ENCODE measurements around the gene MAST4. TPM values are rescaled to one million over a fixed set of nuclear protein-coding genes. Genes with fewer than 3 reads are reported as not detected.

The MAST4 gene
- total RNA-seq, 4 donors from 2014 or later: 16.2 to 32.8 (median 25.0) TPM

DNA sequence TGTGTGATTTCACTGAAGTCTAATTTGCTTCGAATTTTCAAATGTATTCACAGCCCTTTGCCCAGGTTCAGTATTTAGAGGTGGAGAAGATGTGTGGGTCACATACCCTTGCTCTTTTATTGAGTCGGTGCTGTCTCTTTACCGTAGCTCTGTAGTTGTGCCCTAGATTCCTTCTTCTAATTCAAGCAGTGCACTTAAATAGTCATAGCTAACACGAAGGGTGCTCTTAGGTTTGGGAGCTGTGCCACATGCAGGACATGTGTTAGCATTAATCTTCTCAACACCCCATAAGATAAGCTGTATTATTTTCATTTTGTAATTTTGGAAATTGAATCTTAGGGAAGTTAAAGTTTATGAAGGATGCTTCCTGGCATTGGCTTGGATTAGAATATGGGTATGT is 293.3 kb downstream of the MAST4 start:
- TF ChIP-seq POLR2A (IDR thresholded peaks at IDR 0.05): no peak
- no peak for TF ChIP-seq POLR2AphosphoS5 (IDR thresholded peaks at IDR 0.05)
- TF ChIP-seq EP300 (IDR thresholded peaks at IDR 0.05): no peak
- TF ChIP-seq, protein P1, sequence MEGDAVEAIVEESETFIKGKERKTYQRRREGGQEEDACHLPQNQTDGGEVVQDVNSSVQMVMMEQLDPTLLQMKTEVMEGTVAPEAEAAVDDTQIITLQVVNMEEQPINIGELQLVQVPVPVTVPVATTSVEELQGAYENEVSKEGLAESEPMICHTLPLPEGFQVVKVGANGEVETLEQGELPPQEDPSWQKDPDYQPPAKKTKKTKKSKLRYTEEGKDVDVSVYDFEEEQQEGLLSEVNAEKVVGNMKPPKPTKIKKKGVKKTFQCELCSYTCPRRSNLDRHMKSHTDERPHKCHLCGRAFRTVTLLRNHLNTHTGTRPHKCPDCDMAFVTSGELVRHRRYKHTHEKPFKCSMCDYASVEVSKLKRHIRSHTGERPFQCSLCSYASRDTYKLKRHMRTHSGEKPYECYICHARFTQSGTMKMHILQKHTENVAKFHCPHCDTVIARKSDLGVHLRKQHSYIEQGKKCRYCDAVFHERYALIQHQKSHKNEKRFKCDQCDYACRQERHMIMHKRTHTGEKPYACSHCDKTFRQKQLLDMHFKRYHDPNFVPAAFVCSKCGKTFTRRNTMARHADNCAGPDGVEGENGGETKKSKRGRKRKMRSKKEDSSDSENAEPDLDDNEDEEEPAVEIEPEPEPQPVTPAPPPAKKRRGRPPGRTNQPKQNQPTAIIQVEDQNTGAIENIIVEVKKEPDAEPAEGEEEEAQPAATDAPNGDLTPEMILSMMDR (IDR thresholded peaks at IDR 0.05): no peak
- peaks cover 0 to 17% (median 0%) of the 10 kb centered on the region in 3 donors for H3K4me1 ChIP-seq
- no peaks in the 10 kb centered on the region for H3K9me3 ChIP-seq
- ATAC-seq: no peak
- H3K4me3 ChIP-seq: no peak overlapping the region
- 52 to 73% methylated on average over 4 of the region's 4 CpGs for WGBS, 2 donors (ENCODE audit: low coverage in 1 of 2)
- no peaks in the 10 kb centered on the region for H3K27me3 ChIP-seq
- no peak overlapping the region for H3K27ac ChIP-seq
- H3K36me3 ChIP-seq: no peaks in the 10 kb centered on the region

DNA sequence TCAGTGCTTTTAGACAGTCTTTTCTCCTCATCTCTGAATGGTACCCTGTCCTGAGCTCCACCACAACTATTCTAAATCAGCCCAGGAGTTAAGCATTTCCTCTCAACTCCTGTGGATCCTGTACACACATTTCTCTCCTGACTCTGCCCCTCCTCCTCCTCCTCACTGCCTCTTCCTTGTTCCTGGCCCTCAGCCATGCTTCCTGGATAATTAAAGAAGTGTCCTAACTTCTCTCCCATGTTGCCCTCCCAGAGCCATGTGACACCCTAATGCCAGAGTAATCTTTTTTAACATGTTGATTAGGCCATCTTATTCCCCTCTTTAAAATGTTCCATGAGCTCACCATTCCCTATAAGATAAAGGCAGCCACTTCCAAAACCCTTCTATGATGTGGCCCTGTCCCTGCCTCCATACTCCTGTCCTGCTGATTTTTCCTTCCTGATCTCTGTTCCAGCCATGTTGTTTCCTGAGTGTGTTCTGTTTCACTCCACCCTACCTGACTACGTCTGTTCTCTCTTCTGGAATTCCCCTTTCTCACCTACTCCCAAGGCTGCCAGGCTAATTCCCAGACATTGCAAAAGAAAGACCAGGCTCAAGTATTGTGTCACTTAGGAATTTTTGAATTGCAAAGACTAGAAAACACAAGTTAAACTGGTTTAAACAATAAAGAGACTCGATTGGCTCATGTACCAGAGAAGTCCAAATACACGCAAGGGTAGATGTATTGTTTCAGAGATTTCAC is 295.2 kb downstream of the MAST4 start:
- Histone ChIP-seq H3K4me3 (no peak overlapping the region), H3K27me3 (no peaks in the 10 kb centered on the region), H3K4me1 (peaks cover 0 to 17% (median 0%) of the 10 kb centered on the region in 3 donors), H3K9me3 (no peaks in the 10 kb centered on the region), H3K27ac (no peak overlapping the region), H3K36me3 (no peaks in the 10 kb centered on the region)
- 36 to 44% methylated on average over 3 of the region's 3 CpGs for WGBS, 2 donors (ENCODE audit: low coverage in 1 of 2)
- ATAC-seq: no peak
- TF ChIP-seq, protein P1 (IDR thresholded peaks at IDR 0.05): no peak
- no peak for TF ChIP-seq POLR2A (IDR thresholded peaks at IDR 0.05)
- no peak for TF ChIP-seq POLR2AphosphoS5 (IDR thresholded peaks at IDR 0.05)
- TF ChIP-seq EP300 (IDR thresholded peaks at IDR 0.05): no peak

DNA sequence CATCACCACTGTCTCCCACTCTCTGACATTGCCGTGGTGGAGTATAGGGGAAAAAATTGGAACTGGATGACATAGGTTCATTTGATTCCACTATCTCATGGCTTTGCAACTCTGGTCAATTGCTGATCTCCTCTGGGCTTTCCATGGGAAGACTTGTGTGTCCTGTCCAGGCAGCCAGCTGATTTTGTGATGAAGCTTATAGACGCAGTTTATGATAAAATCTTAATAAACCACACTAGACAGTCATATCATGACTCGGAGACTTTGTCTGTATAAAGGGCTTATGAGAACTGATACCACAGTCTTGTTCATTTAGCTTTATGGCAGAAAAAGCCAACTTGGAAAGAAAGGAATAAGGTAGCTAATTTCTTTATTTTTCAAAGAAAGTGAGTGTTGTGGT is 296.5 kb downstream of the MAST4 start:
- Histone ChIP-seq H3K4me3 (no peak overlapping the region), H3K4me1 (peaks cover 0 to 17% (median 0%) of the 10 kb centered on the region in 3 donors), H3K27ac (no peak overlapping the region), H3K36me3 (no peaks in the 10 kb centered on the region), H3K27me3 (no peaks in the 10 kb centered on the region), H3K9me3 (no peaks in the 10 kb centered on the region)
- WGBS, 2 donors (ENCODE audit: low coverage in 1 of 2): 66 to 89% methylated on average over 3 of the region's 3 CpGs
- no peak for ATAC-seq
- TF ChIP-seq POLR2AphosphoS5 (IDR thresholded peaks at IDR 0.05): no peak
- no peak for TF ChIP-seq EP300 (IDR thresholded peaks at IDR 0.05)
- TF ChIP-seq POLR2A (IDR thresholded peaks at IDR 0.05): no peak
- TF ChIP-seq, protein P1 (IDR thresholded peaks at IDR 0.05): no peak

DNA sequence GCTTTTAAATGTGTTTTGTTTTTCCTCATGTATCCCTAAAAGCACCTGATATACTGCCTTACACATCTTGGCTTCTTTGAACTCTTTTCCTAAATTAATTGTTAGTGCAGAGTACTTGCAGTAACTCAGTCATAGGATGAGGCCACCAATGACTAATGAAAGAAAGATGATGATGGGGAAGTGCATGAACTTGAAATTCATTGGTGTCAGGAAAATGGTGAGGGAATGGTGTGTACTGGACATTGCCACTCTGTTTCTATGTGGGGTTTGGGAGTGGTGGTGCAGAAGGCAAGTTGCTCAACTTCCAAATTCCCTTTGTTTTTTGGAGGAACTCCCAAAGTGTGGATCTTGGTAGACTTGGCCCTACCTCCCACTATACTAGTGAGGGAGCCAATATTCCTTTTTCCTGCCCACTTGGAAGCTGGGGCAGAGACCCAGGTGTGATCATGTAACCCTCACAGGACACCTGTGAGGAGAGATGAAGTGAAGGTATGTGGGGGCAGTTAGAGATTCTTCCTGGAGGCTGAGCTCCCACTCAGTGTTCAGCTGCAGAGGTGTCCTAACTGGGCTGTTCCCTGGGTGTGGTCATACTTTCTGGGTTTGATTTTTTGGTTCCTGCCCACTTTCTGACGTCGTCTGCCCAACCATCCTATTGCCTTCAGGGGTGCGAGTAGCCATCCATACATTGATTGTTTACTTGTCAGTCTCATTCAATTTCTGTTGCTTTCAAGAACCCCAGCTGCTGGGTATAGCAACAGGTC is 298.5 kb downstream of the MAST4 start:
- TF ChIP-seq POLR2AphosphoS5 (IDR thresholded peaks at IDR 0.05) (no peak), POLR2A (IDR thresholded peaks at IDR 0.05) (no peak), EP300 (IDR thresholded peaks at IDR 0.05) (no peak)
- TF ChIP-seq, protein P1 (IDR thresholded peaks at IDR 0.05): no peak
- Histone ChIP-seq H3K27me3 (no peaks in the 10 kb centered on the region), H3K27ac (no peak overlapping the region), H3K4me3 (no peak overlapping the region), H3K9me3 (no peaks in the 10 kb centered on the region), H3K4me1 (peaks cover 0 to 6% (median 0%) of the 10 kb centered on the region in 3 donors), H3K36me3 (no peaks in the 10 kb centered on the region)
- no peak for ATAC-seq
- 78 to 97% methylated on average over 3 of the region's 3 CpGs for WGBS, 2 donors (ENCODE audit: low coverage in 1 of 2)

Measured in gastroesophageal sphincter (tissue), 4 donors.